Keratinocyte (primary cell): ENCODE data around the gene CENPP.

Experiments
- EZH2 ChIP-seq: IDR thresholded peaks from one replicate; pipeline ENCODE4 v1.6.1; 2012; ENCODE audit warnings: inconsistent platforms, mild to moderate bottlenecking, low read length, moderate library complexity
- TF ChIP-seq, protein P1 (sequence below), 3 experiments: IDR thresholded peaks in 1 of 3; conservative IDR thresholded peaks in 1 of 3; optimal IDR thresholded peaks in 1 of 3; 2 replicates in 2 of 3; 3 replicates in 1 of 3; pipeline versions ENCODE3 to v1.5.1; 2011; ENCODE audit warnings: low read length in 3 of 3, mild to moderate bottlenecking in 3 of 3, moderate library complexity in 2 of 3, control low read depth in 1 of 3, inconsistent platforms in 1 of 3; ENCODE audit not compliant: insufficient read depth in 2 of 3; ENCODE audit errors: extremely low read depth in 1 of 3

DNA sequence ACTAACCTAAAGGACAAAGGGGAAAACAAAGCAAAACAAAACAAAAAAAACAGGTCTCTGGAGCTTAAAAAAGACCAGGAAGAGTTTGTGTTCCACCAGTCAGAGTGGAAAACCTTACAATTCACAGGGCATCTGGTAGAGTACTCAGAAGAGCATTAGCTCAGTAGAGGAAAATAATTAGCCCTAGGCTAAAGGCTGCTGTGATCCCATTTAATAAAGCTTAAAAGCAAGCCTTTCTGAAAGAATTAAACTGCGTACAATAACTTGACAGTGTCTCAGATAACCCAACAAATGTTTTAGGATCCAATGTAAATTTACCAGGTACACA is 202.7 kb downstream of the CENPP start:
- TF ChIP-seq, protein P1, sequence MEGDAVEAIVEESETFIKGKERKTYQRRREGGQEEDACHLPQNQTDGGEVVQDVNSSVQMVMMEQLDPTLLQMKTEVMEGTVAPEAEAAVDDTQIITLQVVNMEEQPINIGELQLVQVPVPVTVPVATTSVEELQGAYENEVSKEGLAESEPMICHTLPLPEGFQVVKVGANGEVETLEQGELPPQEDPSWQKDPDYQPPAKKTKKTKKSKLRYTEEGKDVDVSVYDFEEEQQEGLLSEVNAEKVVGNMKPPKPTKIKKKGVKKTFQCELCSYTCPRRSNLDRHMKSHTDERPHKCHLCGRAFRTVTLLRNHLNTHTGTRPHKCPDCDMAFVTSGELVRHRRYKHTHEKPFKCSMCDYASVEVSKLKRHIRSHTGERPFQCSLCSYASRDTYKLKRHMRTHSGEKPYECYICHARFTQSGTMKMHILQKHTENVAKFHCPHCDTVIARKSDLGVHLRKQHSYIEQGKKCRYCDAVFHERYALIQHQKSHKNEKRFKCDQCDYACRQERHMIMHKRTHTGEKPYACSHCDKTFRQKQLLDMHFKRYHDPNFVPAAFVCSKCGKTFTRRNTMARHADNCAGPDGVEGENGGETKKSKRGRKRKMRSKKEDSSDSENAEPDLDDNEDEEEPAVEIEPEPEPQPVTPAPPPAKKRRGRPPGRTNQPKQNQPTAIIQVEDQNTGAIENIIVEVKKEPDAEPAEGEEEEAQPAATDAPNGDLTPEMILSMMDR (optimal IDR thresholded peaks at IDR 0.05 in 1 of 3, IDR thresholded peaks at IDR 0.05 in 1 of 3, conservative IDR thresholded peaks at IDR 0.05 in 1 of 3; ENCODE audit: extremely low read depth in 1 of 3, insufficient read depth in 2 of 3, low read length in 3 of 3): no peak
- no peak for TF ChIP-seq EZH2
